A172 (cell line): ENCODE data around the gene MOB1B. TPM values are rescaled to one million over a fixed set of nuclear protein-coding genes. Genes with fewer than 3 reads are reported as not detected.
"Not testable (repeated sequence)": the region's sequence is repeated elsewhere in the genome, so short reads cannot be mapped to it uniquely, and the experiment has no call there.

Experiments used
- DNase-seq: peaks from one replicate; pipeline ENCODE4 v3.0.0-alpha.2; 2015; ENCODE audit warnings: low spot score
- total RNA-seq: library from RNA; depleted of rRNA; stranded (reverse); fragments of >200 nt; shearing (Covaris generic); gene quantifications from 2 replicates; pipeline ENCODE4 v1.2.3, GENCODE V29; 2014; rRNA removed

The MOB1B gene
- total RNA-seq, 1 experiment from 2014 or later: 7.0 TPM

DNA sequence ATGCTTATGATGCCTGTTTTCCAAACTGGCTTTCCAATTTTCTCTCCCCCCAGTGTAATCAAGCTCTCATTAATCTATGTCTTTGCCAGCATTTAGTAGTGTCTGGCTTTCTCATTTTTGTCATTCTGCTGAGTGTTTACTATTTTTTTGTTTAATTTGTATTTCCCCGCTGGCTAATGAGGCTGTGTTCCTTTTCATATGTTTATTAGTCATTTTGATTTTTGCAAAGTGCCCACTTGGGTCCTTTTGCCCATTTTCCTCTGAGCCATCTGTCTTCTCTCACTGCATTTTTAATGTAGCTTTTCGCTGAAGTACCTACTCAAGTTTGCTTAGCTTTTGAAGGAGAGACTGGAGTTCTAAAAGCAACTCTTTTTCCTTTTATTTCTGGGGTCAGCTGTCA, 106.0 kb downstream of the MOB1B start:
- no peak for DNase-seq

GRCh38 chr4:71009086-71009485, 106.9 kb downstream of the MOB1B start:
- no peak for DNase-seq

GRCh38 chr4:71009890-71010588, 107.9 kb downstream of the MOB1B start:
- DNase-seq: peak; percentile 27

- no peak for DNase-seq
These were observed 109.3 kb downstream of the MOB1B start for GRCh38 chr4:71011451-71011850.

- DNase-seq: not testable (repeated sequence)
These were observed 115.2 kb downstream of the MOB1B start for GRCh38 chr4:71017391-71017790.

DNA sequence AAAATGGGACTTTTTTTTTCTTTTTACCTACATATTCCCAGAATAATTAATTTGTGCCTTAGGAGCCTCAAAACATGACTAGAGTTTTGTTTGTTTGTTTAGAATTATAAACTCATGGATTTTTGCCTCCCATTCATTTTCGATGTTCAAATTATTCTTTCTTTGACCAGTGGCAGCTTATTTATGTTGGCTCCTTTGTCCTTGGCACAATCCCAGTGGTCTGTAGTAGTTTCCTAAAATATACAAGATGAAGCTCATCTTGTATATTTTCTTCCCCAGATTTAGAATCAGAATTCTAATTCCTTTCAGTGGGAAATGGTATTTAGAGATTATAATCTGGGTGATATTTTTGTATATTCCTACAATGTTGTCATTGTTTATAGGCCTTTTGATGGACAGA, 118.4 kb downstream of the MOB1B start:
- no peak for DNase-seq

DNA sequence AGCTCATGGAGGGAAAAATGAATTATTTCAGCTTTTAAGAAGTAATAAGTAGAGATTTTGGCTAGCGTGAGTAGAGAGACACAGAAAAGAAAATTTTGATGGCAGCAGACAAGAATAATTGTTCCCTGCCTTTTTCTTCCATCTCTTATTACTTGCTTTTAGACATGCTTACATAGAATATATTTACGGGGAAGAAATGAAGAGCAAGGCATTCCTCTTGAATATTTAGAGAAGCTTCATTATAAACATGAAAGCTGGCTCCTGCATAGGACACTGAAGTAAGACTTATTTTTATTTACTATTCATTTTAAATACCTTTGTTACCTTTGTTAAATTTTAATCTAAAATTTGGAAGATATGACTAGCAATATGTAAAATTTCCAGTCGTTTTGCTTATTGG, 123.5 kb downstream of the MOB1B start:
- DNase-seq: no peak

DNA sequence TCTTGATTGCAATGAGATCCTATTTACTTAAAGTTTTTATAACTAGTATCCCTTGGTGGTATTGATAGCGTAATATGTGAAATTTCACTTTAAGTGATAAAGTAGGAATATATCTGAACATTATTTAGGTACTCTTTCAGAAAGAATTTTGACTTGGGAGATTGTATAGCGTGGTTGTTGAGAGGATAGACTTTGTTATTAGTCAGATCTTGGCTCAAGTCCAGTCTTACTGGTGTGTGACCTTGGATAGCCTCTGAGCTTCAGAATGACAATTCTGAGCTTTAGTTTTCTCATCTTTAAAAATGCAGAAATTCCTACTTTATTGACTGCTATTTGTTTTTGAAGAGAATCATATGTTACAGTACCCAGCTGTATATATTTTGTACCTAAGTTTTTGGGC, 123.9 kb downstream of the MOB1B start:
- DNase-seq: peak; percentile 66

- DNase-seq: no peak
These were observed 125.4 kb downstream of the MOB1B start for GRCh38 chr4:71027611-71028010.

DNA sequence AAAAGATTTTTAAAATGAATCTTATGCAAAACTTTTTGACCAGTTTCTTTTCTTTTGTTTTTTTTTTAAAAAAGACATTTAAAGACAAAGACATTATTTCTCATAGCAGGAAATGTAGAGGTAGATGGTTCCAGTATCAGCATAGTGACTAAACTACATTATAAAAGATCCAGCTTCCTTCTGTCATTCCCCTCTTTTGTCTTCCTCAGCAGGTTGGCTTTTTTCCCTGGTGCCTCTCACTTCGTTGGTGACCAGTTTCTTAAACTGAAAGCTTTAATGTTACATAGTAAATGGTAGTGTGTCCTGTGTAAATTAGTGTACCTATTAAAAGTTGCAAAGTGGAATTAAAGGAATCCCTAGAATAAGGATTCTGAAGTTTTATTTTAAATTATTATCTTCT, 127.3 kb downstream of the MOB1B start:
- no peak for DNase-seq

GRCh38 chr4:71032106-71032505, 129.9 kb downstream of the MOB1B start:
- peak; percentile 74 for DNase-seq

Other genes starting within 250 kb of the MOB1B start
- not detected in 2 replicates for gene JCHAIN, start 235.9 kb upstream of the MOB1B start, total RNA-seq
- gene UTP3, start 213.8 kb upstream of the MOB1B start, total RNA-seq: 15.6 and 16.4 TPM in 2 replicates
- gene RUFY3, start 180.4 kb upstream of the MOB1B start, total RNA-seq: 28.1 and 28.5 TPM in 2 replicates
- gene GRSF1, start 62.5 kb upstream of the MOB1B start, total RNA-seq: 75.8 and 83.9 TPM in 2 replicates
- 40.7 and 40.8 TPM in 2 replicates for gene DCK, start 91.3 kb downstream of the MOB1B start, total RNA-seq